SK-N-MC (cell line): ENCODE data around the gene B4GALNT1.

ENCODE experiments used
- EZH2 ChIP-seq: fragments of 200-600 bp; sonication (generic); IDR thresholded peaks from one replicate; pipeline ENCODE4 v1.6.1; 2017; ENCODE audit warnings: antibody characterized with exemption
- POLR2AphosphoS5 ChIP-seq: IDR thresholded peaks from 2 replicates; pipeline ENCODE4 v1.6.1; 2012; ENCODE audit warnings: mild to moderate bottlenecking, low read depth, low read length, borderline replicate concordance

GRCh38 chr12:57584050-57584449 lies 49.0 kb downstream of the B4GALNT1 start:
- TF ChIP-seq POLR2AphosphoS5 (no peak), EZH2 (no peak)
